ENCODE results near the gene COX17. TPM values are rescaled to one million over a fixed set of nuclear protein-coding genes. Genes with fewer than 3 reads are reported as not detected.

The COX17 gene
- polyA plus RNA-seq, 2 of the 4 experiments (the other 2 are of a cell fraction): 79.0 to 149 TPM

GRCh38 chr3:119673875-119674274, 3.3 kb downstream of the COX17 start:
- no peak for DNase-seq (ENCODE audit: low read depth in 1 of 2, low spot score in 1 of 2)
- TF ChIP-seq FOSL2 (IDR thresholded peaks at IDR 0.05) (no peak), FOSL2 (CRISPR knock-in tag; IDR thresholded peaks at IDR 0.05) (no peak), MAFK (IDR thresholded peaks at IDR 0.05; ENCODE audit: partially characterized antibody) (no peak), BCL3 (IDR thresholded peaks at IDR 0.05) (no peak), RARB (CRISPR knock-in tag; IDR thresholded peaks at IDR 0.05) (no peak), ZFP36 (IDR thresholded peaks at IDR 0.05; ENCODE audit: borderline replicate concordance, partially characterized antibody) (no peak), NFE2L2 (conservative IDR thresholded peaks at IDR 0.05; ENCODE audit: low read length) (no peak), PBX3 (IDR thresholded peaks at IDR 0.05) (no peak), CEBPB (IDR thresholded peaks at IDR 0.05) (no peak), MAZ (IDR thresholded peaks at IDR 0.05; ENCODE audit: borderline replicate concordance, low read depth, low read length) (no peak), GATA3 (IDR thresholded peaks at IDR 0.05; ENCODE audit: borderline replicate concordance) (no peak), HES2 (IDR thresholded peaks at IDR 0.05) (no peak), CTCF (IDR thresholded peaks at IDR 0.05) (no peak), RCOR1 (IDR thresholded peaks at IDR 0.05; ENCODE audit: low read depth, low read length) (no peak), JUNB (IDR thresholded peaks at IDR 0.05) (no peak), HOXB5 (CRISPR knock-in tag; IDR thresholded peaks at IDR 0.05) (no peak), EP300 (IDR thresholded peaks at IDR 0.05) (no peak), BHLHE40 (IDR thresholded peaks at IDR 0.05; ENCODE audit: low read depth, low read length) (no peak), RAD21 (conservative IDR thresholded peaks at IDR 0.05 in 1 of 2, IDR thresholded peaks at IDR 0.05 in 1 of 2) (no peak), REST (IDR thresholded peaks at IDR 0.05) (no peak), KDM5A (IDR thresholded peaks at IDR 0.05) (no peak)
- Histone ChIP-seq H3K9me3 (no peaks in the 10 kb centered on the region), H3K27ac (no peak overlapping the region), H3K4me3 (no peak overlapping the region), H3K4me2 (no peak overlapping the region), H3K4me1 (peaks cover 20% of the 10 kb centered on the region; the same call in 2 of the 3 replicates)
- 94% methylated on average over 9 of the region's 18 CpGs for WGBS (ENCODE audit: missing lambda C conversion rate)
- CTCF ChIA-PET: interaction anchor here (1.0 to 3.0 kb wide), 3 partner anchors 7 to 789 kb away, joined by 3 to 10 read pairs (median 6); no protein-coding TSS in a partner anchor
- no peak for FAIRE-seq
- POLR2A ChIA-PET: no interaction called here
- no peak for ATAC-seq
